Measurements from ENCODE around the gene PSMD11. TPM values are rescaled to one million over a fixed set of nuclear protein-coding genes. Genes with fewer than 3 reads are reported as not detected.

PSMD11 gene
- total RNA-seq, 1 donor from 2014 or later, result 156 TPM

GRCh38 chr17:32463304-32463703 lies 19.0 kb downstream of the PSMD11 start:
- Mint-ChIP-seq H3K4me1 (no peaks in the 10 kb centered on the region), H3K27me3 (ENCODE audit: low read depth) (no peaks in the 10 kb centered on the region), H3K27ac (ENCODE audit: unreplicated experiment) (no peak overlapping the region), H3K4me3 (no peak overlapping the region), H3K9me3 (no peaks in the 10 kb centered on the region), H3K36me3 (ENCODE audit: low read depth) (peaks cover 26% of the 10 kb centered on the region)
- no peak for TF ChIP-seq CTCF (conservative IDR thresholded peaks at IDR 0.05)
- no peak for DNase-seq (ENCODE audit: low read depth, low spot score)

- no peak for DNase-seq (ENCODE audit: low read depth, low spot score)
- Mint-ChIP-seq H3K27me3 (ENCODE audit: low read depth) (no peaks in the 10 kb centered on the region), H3K27ac (ENCODE audit: unreplicated experiment) (no peak overlapping the region), H3K36me3 (ENCODE audit: low read depth) (peaks cover 24% of the 10 kb centered on the region), H3K9me3 (no peaks in the 10 kb centered on the region), H3K4me3 (no peak overlapping the region), H3K4me1 (no peaks in the 10 kb centered on the region)
- TF ChIP-seq CTCF (conservative IDR thresholded peaks at IDR 0.05), result no peak
These were observed 20.1 kb downstream of the PSMD11 start for GRCh38 chr17:32464374-32464773.

- no peaks in the 10 kb centered on the region for H3K27me3 Mint-ChIP-seq (ENCODE audit: low read depth)
- no peak overlapping the region for H3K4me3 Mint-ChIP-seq
- DNase-seq (ENCODE audit: low read depth, low spot score), result no peak
- no peaks in the 10 kb centered on the region for H3K4me1 Mint-ChIP-seq
- H3K9me3 Mint-ChIP-seq, result no peaks in the 10 kb centered on the region
- peaks cover 27% of the 10 kb centered on the region for H3K36me3 Mint-ChIP-seq (ENCODE audit: low read depth)
- no peak for TF ChIP-seq CTCF (conservative IDR thresholded peaks at IDR 0.05)
- H3K27ac Mint-ChIP-seq (ENCODE audit: unreplicated experiment), result no peak overlapping the region
These were observed 23.6 kb downstream of the PSMD11 start for GRCh38 chr17:32467949-32468348.

- peaks cover 37% of the 10 kb centered on the region for H3K36me3 Mint-ChIP-seq (ENCODE audit: low read depth)
- H3K27ac Mint-ChIP-seq (ENCODE audit: unreplicated experiment), result no peak overlapping the region
- TF ChIP-seq CTCF (conservative IDR thresholded peaks at IDR 0.05), result no peak
- DNase-seq (ENCODE audit: low read depth, low spot score), result no peak
- no peaks in the 10 kb centered on the region for H3K27me3 Mint-ChIP-seq (ENCODE audit: low read depth)
- H3K4me1 Mint-ChIP-seq, result no peaks in the 10 kb centered on the region
- H3K4me3 Mint-ChIP-seq, result no peak overlapping the region
- no peaks in the 10 kb centered on the region for H3K9me3 Mint-ChIP-seq
These were observed 26.3 kb downstream of the PSMD11 start for GRCh38 chr17:32470405-32471167.

- no peak for DNase-seq (ENCODE audit: low read depth, low spot score)
- Mint-ChIP-seq H3K36me3 (ENCODE audit: low read depth) (peaks cover 34% of the 10 kb centered on the region), H3K4me1 (no peaks in the 10 kb centered on the region), H3K27ac (ENCODE audit: unreplicated experiment) (no peak overlapping the region), H3K9me3 (no peaks in the 10 kb centered on the region), H3K27me3 (ENCODE audit: low read depth) (no peaks in the 10 kb centered on the region), H3K4me3 (no peak overlapping the region)
- TF ChIP-seq CTCF (conservative IDR thresholded peaks at IDR 0.05), result no peak
These were observed 27.3 kb downstream of the PSMD11 start for GRCh38 chr17:32471652-32472051.
